CMK (cell line): ENCODE data around the gene RNASE4.
A peak's percentile ranks its signal among the peaks of the same experiment; 100 is the strongest.
"Not testable (repeated sequence)": the region's sequence is repeated elsewhere in the genome, so short reads cannot be mapped to it uniquely, and the experiment has no call there.

ENCODE experiments used
- DNase-seq: peaks from one replicate; pipeline ENCODE4 v3.0.0-alpha.2; 2010; ENCODE audit warnings: low read depth

The RNASE4 gene

DNA sequence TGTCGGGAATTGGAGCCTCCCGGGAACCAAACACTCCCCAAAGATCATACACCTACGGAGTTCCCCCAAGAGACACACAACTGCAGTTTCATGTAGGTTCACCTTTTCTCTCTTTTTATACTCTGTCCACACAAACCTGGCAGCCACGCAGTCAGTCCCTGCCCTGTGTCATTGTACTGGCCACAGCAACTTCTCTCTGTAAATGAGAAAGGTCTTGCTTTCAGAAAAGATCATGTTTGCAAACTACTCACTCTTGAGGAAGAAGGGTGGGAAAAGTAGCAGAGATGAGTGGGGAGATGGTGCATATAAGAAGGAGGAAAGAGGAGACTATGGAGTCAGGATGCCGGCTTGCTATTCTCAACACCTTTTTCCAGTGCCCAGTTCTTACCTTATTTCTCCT lies 14.6 kb downstream of the RNASE4 start:
- DNase-seq, result no peak

DNA sequence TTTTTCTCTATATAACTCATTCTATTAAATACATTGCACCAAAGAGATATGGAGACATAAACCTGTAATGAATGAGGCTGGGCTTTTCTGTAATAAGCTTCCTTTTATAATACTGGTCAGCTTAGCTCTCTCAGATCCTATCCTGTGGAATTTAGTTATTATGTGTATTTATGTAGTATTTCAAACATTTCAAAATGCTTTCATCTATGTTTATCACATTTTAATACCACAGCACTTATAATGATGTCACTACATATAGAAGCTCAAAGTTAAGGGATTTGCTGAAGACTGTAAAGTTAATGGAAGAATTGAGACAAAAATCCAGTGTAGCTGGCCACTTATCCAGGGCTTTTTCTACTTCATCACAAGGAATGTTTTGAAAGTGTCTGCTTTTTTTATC lies 15.6 kb downstream of the RNASE4 start:
- DNase-seq, result no peak

DNA sequence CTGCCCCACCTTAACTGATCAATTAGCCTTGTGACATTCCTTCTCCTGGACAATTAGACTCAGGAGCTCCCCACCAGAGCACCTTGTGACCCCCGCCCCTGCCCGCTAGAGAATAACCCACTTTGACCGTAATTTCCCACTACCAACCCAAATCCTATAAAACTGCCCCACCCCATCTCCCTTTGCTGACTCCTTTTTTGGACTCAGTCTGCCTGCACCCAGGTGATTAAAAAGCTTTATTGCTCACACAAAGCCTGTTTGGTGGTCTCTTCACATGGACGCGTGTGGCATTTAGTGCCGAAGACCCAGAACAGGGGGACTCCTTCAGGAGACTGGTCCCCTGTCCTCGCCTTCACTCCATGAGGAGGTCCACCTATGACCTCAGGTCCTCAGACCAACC lies 16.6 kb downstream of the RNASE4 start:
- not testable (repeated sequence) for DNase-seq

DNA sequence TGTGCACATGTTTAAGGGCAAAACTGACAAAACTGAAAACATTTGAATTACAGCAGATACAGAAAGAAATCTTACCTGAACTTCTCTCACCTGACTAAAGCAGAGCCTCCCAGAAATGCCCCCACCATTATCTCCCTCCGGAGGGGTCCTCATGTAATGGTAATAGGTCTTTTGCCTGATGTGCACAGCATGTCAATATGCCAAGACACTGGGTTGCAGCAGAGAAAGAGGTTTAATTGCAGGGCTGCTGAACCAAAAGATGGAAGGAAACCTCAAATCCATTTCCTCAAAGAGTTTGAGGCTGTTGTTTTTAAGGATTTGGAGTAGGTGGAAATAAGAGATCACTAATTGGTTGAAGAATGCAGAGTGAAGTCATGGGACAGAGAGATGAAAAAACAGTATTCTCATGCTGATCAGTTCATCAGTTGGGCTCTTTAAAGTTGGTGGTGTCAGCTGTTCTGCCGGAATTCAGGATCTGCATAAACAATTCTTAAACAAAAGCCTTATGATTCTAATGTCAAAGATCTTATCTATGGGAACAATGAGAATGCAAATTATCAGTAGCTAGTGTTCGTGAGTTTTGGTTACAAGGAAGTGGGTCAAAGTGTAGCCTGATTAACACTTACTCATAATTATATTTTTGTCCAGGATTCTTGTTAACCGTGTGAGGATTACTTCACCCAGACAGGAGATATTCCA lies 22.4 kb downstream of the RNASE4 start:
- DNase-seq, result no peak

DNA sequence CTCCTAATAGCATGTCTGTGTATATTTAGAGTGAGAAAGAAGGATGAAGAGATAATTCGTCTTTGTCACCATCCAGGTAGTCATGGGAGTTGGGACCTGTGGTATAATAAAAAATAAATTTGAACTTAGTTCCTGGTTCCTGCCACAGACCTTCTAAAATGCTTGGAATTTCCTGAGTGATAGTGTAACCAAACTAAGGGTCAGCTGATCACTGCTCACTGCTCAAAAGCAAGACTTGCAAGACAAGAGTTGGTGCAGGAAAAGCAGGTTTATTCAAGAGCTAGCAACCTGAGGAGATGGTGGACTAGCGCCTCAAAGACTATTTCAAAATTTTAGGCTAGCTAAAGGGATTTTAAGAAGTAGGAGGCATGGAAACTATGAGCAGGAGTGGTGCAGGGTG lies 23.3 kb downstream of the RNASE4 start:
- no peak for DNase-seq

DNA sequence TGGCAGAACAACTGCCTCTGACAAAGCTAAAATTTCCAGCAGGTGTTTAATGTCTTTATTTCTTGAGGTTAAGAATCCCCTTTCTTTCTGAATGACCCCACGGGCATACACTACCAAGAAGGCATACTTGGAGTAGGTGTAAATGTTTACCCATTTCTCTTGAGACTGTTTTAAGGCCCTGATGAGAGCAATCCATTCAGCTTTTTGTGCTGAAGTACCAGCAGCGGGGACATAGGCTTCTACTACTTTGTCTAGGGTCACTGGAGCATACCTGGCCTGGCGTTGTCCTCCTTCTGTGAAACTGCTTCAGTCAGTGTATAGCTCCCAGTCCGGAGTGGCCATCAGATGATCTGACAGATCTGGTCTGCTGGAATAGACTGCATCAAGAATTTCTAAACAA lies 26.9 kb downstream of the RNASE4 start:
- no peak for DNase-seq

DNA sequence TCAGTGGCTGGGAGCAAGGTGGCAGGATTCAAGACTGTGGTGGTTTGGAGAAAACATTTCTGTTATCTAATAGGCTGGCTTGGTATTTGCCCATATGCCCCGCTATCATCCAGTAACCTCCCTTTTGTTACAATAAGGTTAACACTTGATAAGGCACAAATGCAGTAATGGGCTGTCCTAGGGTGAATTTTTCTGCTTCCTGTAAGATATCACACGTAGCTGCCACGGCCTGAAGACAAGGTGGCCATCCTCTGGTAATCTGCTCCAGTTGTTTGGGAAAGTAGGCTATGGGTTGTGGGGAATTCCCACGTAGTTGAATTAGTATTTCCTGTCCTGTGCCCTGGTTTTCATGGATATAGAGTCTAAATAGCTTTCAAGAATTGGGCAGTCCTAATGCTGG lies 27.3 kb downstream of the RNASE4 start:
- DNase-seq, result peak; percentile 77

DNA sequence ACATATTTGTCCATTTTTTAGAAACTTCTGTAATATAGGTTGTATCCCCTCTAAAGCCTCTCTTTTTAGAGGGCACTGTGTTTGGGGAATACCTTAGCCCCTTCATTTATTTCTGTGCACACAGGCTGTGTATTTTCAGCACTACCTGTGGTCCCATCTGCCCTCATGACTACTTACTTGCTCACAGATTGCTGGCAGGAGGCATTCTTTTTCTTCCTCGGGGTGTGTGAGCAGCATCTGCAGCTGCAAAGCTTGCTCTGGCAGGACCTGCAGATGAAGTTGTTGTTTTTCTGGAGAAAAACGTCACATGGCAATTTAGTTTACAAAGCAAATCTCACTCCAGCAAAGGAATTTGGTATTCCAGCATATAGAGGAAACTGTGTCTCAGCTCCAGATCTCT lies 28.5 kb downstream of the RNASE4 start:
- no peak for DNase-seq

DNA sequence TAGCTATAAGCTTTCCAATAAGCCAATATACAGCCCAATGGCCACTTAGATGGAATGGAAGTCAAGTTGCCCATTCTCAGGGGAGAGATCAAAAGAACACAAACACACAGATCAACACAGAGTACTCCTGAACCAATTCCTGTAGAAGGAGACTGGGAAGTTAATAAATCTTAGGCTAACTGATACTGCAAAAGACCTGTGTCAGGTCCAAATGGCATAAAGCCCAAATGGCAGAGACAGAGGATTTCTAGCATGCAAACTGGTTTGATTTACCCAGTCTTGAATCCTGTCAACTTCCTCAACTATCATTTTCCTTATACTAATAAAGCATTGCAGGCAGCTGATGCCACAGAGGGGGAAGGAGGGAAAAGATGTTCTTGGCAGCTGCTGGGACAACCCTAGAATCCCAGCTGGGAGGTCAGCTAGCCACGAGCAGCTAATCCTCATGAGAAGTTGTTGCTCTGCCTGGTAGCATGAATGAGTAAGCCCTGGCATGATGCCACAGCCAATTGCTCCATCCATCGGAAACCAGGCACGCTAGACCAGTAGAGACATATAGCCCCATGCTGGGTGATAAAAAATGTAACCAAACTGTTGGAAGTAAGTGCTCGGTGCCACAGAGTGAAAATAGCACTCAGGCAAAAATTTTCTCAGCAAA lies 30.4 kb downstream of the RNASE4 start:
- no peak for DNase-seq

DNA sequence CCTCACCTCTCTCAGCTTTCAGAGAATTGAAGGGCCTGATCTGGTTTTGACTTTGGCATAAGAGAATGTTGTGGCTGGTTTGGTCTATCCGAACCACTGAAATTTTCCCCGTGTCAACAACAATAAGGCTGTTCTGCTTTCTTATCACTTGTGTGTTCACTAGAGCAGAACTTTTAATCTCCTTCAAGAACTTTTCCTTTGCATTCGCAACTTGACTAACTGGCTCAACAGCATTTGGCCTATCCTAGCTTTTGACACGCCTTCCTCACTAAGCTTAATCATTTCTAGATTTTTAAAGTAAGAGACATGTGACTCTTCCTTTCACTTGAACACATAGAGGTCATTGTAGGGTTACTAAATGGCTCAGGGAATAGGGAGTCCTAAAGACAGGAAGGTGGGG lies 35.4 kb downstream of the RNASE4 start:
- DNase-seq, result no peak

DNA sequence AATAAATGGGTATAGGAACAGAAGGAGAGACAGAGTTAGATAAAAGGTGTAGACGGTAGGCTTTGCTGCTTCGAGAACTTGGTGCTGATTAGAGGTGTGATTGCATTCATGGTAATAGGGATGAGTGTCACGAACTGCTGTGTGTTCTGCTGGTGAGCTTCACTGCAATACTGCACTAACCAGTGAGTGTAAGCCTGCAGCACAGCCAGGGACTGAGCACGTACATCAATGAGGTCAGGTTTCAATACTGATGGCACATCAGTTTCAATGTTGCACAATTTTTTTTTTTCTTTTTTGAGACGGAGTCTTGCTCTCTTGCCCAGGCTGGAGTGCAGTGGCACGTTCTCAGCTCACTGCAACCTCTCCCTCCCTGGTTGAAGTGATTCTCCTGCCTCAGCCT lies 36.4 kb downstream of the RNASE4 start:
- DNase-seq, result no peak

DNA sequence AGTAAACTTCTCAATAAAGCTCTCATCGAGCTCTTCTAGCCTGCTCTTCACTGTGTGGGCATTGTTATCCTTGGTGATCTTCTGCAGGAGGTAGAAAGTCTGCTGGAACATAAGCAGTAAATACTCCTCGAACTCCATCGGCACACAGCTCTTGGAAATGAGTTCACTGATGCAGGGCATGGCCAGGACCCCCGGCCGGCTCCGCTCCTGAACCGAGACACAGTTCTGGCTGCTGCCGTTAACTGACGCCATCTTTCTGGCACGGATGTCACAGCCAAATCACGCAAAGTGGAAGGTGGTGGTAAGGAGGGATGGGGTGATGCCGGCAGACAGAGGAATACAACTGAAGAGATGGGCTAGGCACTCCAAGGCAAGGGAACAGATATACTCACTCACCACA lies 37.7 kb downstream of the RNASE4 start:
- DNase-seq, result no peak

DNA sequence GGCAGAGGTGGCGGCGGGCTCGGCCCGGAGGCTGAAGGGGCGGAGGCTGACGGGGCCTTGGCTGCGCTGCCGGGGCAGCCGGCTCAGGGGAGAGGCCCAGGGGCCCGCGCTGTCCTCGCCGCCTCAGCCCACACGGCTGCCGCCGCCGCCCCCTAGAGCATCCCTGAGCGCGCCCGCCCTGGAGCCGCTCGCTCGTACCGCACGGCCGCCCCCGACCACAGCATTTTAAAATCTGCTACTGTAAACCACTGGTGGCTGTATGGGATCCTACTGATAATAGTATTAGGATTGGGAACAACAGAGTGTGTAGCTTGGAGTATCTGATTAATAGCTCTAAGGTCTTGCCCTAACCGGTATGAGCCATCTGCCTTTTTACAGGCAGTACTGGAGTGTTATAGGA lies 39.1 kb downstream of the RNASE4 start:
- no peak for DNase-seq

DNA sequence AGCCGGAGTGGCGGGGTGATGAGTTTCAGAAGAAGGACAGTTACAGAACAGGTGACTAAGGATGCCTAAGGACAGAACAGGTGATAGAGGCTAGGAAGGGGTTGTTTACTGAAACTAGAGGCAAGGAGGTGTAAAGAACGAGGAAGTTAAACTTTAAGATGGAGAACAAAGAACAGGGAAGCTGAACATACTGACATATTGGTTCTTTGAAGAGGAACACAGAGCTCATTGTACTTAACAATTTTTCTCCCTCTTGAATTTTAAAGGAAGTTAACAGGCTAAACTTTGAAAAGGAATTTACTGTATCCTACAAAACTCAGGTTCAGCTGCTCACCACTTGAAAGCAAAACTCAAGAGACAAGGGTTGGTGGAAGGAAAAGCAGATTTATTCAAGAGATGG lies 41.8 kb downstream of the RNASE4 start:
- not testable (repeated sequence) for DNase-seq

DNA sequence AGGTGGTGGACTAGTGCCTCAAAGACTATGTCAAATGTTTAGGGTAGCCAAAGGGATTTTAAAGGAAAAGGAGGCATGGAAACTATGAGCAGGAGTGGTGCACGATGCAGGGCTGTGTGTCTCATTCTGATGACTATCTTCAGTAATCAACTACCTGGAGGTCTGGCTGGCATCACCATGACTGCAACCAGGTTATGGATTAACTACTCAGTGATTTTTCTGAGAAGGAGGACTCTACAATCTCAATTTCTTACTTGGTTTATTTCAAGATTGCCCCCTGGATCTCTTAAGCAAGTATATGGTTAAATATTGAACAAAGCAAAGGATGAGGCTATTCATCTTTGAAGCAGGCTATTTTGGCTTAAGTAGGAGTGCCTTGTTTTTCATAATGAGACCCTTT lies 42.2 kb downstream of the RNASE4 start:
- no peak for DNase-seq

DNA sequence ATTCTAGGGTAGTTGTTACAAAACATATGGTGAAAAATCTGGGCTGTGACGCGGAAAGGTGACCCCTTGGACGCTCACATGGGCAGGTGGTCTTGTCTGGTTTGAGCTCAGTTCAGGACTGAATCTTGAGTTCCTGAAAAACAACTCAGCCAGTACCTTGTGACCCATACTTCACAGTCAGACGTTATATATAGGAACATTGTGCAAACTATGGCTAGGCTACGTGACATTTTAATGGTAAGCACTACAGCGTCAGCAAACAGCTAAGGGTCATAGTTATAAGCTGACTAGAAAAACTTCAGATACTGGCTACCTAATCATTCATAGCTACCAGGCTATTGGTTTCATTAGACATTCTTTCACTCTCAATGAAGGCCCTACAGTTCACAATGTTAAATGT lies 46.5 kb downstream of the RNASE4 start:
- DNase-seq, result no peak

DNA sequence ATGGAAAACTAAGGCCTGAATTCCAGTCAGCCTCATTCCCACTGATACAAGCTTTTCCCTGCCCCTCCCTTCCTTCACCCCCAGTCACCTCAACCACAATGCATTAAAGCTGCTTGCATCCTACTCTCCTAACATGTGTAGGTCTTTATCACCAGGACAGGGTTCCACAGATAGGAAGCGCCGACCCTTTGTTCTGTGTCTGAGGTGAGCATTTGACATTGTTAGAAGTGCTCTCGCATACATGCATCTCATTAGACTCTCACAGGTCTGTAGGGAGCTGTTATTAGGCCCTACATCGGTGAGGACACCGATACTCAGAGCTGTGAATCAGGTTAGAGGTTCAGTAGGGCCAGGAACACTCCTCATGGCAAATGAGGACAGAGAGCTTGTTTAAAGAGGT lies 48.1 kb downstream of the RNASE4 start:
- DNase-seq, result no peak

DNA sequence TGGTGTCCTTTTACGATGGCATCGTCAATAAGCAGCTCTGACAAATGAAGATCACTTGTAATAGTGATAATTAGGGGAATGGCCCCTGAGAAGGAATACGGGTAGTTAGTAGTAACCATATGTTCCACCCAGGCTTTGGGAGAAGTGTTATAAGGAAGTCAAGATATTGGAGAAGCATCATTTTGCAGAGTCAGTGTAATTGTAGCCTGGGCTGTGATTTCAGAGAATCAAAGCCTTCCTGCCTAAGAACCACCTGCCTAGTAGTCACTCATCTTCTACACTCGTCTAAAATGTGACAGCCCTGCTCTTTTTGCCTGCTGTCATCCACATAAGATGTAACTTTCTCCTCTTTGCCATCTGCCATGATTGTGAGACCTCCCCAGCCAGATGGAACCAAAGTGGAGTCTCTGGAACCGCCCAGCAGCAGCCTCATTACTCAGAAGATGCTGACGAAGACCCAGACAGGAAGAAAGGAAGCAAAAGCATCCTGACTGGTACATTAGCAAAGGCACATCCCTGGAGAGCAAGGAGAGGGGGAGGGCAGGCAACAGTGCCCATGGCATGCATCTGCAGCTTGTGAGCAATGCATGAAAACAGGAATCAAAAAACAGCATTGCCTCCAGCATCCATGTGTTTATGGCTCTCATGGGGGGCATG lies 48.7 kb downstream of the RNASE4 start:
- DNase-seq, result no peak

DNA sequence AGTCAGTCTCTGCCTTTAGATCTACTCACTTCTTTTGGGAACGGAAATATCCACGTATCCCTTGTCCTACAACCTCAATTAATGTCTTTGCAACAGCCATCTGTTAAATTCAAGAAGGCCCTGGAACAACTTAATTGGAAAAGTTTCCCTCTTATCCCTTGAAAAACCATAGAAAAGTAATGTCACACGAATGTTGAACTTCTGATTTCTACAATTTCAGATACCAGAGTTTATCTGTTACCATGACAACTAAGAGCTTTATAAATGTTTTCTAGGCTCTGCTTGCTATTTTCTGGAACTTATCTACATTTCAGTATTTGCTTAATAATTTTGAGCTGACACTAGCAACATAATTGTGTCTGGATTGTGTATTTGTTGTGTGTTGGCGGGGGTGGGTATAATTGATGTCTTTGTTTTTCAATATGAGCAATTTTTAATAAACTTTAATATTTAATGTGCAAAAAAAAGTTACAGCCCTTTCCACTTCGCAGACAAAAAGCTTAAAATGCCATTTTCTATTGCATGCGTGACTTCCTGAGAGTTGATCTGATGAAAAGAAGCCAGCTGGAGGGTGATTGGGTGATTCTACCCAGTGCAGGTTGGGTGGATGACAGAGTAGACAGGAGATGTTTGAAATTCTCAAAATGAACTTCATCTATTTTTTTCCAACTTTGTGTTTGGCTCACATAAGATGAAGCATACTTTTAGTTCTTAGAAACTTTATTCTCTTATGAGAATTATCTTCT lies 49.5 kb downstream of the RNASE4 start:
- no peak for DNase-seq

DNA sequence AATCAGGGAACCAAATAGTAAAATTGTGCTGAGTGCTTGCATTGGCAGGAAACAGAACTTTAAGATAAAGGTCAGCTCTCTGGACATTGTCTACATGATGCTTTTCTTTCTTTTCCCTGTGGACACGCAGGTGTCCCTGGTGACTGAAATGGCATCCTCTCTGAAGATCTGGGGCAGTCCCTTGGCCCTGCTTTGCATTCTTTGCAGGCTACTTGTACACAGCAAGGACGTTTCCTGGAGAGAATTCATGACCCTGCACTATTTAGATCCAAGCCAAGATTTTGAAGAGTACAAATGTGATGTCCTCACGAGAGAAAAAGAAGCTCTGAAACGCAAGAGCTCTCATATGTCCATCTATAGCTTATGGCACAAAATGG lies 50.1 kb downstream of the RNASE4 start:
- DNase-seq, result no peak

DNA sequence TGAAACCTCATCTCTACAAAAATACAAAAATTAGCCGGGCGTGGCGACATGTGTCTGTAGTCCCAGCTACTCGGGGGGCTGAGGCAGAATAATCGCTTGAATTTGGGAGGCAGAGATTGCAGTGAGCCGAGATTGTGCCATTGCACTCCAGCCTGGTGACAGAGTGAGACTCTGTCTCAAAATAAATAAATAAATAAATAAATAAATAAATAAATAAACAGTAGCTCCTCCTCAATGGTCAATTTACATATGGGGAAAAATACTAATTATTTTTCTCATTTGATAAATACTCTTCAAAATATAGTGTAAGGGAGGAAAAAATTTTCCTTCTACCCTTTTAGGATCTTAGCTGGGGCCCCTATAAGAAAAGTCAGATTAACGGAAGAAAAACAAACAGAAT lies 53.9 kb downstream of the RNASE4 start:
- not testable (repeated sequence) for DNase-seq

DNA sequence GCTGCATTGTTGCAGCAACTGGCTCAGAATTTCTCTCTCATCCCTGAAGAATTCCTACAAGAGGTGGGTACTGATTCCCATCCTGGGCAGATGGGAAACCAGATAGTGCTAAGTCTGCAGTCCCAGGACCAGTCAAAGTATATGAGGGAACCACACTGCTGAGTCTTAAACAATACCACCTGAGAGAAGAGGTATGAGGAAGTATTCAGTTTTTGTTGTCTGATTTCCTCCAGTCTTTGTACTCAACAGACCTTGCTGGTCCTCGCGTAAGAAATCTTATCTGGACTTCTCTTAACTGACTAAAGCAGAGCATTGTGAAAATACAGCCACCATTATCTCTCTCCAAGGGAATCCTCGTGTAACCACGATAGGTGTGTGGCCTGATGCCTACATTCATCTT lies 57.8 kb downstream of the RNASE4 start:
- DNase-seq, result no peak

DNA sequence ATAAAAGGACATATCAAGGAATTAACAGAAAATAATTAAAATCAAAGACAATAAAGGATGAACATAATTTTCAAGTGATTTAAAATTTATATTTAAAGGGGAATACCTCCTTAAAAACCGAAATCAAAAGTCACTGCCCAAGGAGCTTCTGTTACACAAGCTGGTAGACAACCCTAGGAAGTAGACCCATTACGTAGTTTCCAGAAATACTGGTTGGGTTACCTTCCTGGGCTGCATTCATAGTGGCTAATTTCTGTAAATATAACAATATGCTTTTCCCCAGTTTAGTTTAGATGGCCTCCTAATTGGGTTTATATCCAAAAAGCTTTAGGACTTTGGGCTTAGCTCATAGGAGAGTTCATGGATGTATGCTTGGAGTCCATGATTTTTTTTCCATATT lies 59.2 kb downstream of the RNASE4 start:
- DNase-seq, result no peak
